HG02571 (cell line): ENCODE results near the gene APOA5.
"Not testable (repeated sequence)": the region's sequence is repeated elsewhere in the genome, so short reads cannot be mapped to it uniquely, and the experiment has no call there.

Source experiments
- ATAC-seq: cut with Tn5 transposase; IDR thresholded peaks from one replicate; pipeline ENCODE4 v1.9.1; 2021; ENCODE audit warnings: mild to moderate bottlenecking, moderate library complexity; ENCODE audit not compliant: unreplicated experiment

Gene APOA5

GRCh38 chr11:116776522-116776984 lies 15.1 kb downstream of the APOA5 start:
- ATAC-seq, result no peak

GRCh38 chr11:116775975-116776374 lies 15.7 kb downstream of the APOA5 start:
- ATAC-seq, result no peak

GRCh38 chr11:116774661-116775060 lies 17.0 kb downstream of the APOA5 start:
- ATAC-seq, result no peak

GRCh38 chr11:116773203-116774097 lies 18.2 kb downstream of the APOA5 start:
- peak; percentile 32 for ATAC-seq

- ATAC-seq, result peak; percentile 84
These were observed 19.1 kb downstream of the APOA5 start, which contains the start of gene BUD13 for GRCh38 chr11:116772443-116773202. TSS of gene BUD13 (minus strand) at chr11:116772987. CDS start at chr11:116772964, 23 bp downstream.

- ATAC-seq, result no peak
These were observed 19.7 kb downstream of the APOA5 start for GRCh38 chr11:116771935-116772334.

- ATAC-seq, result no peak
These were observed 29.5 kb downstream of the APOA5 start for GRCh38 chr11:116762132-116762531.

GRCh38 chr11:116756044-116756443 lies 35.6 kb downstream of the APOA5 start:
- not testable (repeated sequence) for ATAC-seq

- ATAC-seq, result no peak
These were observed 41.5 kb downstream of the APOA5 start for GRCh38 chr11:116750070-116750718.

GRCh38 chr11:116742104-116742503 lies 49.6 kb downstream of the APOA5 start:
- no peak for ATAC-seq

- no peak for ATAC-seq
These were observed 50.9 kb downstream of the APOA5 start for GRCh38 chr11:116740741-116741140.
